ENCODE results near the gene ZDHHC3.
A peak's percentile ranks its signal among the peaks of the same experiment; 100 is the strongest.
"Not testable (repeated sequence)": the region's sequence is repeated elsewhere in the genome, so short reads cannot be mapped to it uniquely, and the experiment has no call there.

The ZDHHC3 gene

DNA sequence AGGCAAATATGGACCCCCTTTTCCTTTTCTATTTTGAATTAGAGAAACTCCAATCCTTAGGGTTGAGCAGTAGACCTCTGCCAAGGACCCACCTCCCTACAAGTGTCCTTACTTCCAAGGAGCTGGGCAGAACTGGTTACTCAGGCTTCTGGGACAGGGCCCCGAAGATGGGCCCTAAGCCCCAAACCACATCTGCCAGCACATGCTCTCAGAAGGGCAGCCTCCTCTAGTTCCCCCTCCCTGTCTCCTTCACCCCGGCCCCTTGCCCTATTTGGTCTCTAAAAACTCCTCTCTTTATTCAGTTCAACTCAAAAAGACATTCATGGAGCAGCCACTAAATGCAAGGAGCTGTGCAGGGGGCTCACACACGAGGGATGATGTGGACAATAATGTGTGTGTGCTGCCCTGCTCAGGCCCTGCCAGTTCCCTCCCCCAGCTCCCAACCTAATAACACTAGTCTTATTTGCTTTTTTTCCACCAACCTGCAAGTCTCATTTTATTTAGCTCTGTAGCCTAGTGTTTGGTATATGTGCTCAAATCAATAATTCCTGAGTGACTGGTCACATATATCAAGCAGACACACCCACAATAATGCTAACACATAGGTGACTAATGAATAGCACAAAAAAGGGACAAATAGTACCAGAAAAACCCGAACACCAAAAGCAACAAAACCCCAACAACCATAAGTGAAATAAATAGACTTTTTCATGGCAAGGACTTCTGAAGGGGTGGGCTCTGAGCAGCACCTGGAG is 12.2 kb downstream of the ZDHHC3 start:
- DNase-seq = no peak

DNA sequence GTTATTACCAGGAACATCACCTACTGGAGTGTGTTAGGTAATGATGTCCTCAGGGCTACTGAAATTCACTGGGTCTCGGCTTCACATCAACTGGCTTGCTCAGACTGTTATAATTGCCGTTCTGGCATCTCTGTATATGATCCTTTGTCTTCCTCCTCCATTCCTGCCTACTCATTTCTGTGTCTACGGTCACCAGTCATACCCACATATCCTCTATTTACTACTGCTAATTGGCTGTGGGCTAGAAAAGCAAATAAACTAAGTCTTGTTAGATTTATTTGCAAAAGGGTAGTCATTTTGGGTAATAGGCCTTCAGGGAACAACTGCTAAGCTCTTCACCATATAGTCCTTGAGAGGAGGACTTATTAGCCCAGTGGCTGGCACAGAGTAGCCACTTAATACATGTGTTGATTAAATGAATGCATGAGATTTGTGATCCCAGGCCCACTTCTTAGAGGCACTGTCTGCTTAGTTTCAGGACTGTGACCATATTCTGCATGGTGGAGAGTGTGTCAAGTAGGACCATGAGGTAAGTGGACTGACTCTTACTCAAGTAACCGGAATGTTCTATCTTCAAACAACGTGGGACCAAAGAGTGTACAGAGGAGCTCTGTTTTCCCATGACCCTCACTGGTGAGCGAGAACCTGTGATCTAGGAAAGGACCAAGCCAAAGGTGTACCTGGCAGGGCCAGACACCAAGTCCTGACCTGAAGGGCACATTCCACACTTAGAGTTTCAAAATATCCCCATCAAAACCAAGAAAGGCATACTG is 13.2 kb downstream of the ZDHHC3 start:
- no peak for DNase-seq

DNA sequence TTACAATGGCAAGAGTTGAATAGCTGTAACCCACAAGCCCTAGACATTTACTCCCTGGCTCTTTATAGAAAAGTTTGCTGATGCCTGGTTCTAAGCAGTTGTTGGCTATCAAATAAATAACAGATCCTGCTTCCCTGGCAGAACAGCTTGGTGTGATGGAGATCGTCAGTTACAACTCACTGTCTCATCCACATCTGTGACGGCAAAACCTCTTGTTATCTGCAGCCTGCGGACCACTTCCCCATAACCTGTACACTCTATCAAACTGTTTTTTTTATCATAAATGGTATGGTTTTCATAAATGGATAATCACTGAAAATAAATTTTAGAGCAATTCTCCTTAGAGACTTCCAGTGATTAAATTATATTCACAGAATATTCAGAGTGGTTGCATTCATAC is 14.1 kb downstream of the ZDHHC3 start:
- no peak for DNase-seq

DNA sequence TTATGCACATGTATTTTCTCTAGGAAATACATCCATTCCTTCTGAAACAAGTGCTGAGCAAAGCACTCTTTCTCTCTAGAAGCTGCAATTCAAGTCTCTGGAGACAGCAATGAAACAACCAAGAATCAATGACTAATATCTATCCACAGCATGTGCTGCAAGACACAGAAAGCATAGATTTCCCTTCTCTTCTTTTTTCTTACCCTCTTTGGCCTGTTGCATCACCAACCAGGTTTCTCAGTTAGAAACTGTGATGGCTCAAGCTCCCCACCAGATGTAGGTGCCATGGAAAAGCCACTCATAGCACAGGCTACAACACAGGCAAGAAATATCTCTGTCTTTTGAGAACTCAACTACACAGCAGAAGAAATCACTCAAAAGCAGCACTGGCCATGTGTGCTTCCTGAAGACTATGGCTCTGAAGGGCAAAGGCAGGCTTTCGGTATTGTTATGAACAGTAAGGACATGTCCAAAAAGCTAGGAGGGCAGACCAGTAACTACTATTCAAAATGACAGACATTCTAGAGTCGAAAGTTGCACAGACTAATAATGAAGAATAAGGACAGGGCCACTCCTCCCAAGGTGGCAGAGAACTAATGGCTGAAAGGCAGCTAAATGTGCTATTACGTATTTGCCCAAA is 15.5 kb downstream of the ZDHHC3 start:
- DNase-seq = peak; percentile 17

DNA sequence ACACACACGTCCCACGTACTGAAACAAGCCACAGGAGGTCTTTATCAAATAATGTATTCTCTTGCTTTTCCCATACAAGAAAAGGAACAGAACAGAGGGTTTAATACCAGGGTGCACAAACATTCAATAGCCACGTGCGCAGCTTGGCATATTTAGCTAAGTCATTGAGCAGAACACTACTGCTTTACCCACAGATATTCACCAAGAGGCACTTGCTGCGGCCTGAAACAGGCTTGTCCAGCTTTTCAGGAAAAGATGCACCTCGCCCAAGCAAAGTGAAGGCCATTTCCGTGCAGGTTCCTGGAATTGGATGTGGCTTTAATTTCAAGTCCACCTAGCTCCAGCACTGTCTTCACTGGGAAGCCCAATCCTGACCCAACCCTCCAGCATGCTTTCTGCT is 17.6 kb downstream of the ZDHHC3 start:
- DNase-seq = no peak

DNA sequence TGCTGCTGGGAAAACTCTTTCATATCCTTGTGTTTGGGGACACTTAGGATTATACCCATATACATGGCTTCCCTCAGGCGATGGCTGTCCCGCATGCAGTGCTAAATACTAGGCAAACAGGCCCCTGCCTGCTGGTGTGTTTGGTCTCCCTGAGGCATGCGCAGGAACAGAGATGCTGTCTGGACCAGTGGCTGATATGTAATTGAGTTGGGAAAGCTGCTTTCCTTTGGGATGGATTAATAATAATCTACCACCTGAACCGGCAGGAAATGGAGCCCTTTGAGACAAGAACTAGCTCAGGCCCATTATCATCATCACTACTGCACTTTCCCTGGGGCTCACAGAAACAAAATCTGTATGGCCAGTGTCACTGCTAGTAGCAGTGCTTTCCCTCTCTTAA is 18.0 kb downstream of the ZDHHC3 start:
- DNase-seq = no peak

DNA sequence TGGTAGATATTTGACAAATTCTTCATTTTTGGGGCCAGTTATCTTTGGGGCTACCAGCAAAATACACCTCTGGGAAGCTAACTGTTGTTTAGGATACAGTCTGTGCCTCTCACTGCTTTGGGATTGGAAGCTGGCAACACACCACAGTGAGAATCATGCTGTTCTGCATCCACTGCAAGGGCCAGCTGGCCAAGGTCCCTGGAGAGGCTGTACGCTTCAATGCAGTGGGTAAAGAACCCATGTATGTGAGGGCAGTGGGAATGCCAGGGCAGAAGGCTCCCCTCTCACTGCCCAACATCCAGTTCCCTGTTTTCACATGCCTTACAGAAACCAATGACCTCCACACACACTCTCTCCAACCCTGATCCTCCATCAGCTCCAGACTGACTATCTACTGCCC is 20.1 kb downstream of the ZDHHC3 start:
- DNase-seq = no peak

DNA sequence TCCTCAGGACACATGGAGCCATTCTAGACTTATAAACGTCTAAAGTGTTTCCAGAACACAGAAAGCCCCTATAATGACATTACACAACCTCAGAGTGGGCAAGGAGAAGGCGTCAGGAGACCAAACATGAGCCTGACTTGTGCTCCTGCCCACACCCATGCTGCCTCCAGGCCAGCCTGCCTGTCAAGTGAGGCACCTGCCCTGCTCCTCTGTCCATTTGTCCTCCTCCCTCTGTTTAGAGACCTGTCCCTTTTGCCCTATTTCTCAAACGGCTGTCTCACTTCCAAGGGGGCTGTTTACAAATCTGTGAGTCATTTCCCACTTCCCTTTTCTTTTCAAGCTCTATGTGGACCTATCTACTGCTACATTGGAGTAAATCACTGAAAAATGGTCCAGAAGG is 21.0 kb downstream of the ZDHHC3 start:
- DNase-seq = no peak

DNA sequence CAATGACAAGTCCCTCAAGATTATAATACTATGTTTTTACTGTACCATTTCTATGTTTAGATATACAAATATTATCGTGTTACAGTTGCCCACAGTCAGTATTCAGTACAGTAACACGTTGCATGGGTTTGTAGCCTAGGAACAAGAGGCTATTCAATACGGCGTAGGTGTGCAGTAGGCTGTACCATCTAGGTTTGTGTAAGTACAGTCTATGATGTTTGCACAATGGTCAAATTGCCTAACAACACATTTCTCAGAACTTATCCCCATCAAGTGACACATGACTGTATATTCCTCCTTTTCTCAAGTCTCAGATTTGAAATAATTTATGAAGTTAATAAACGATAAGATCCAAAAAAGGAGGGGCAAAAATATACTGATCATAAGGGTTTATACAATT is 21.7 kb downstream of the ZDHHC3 start:
- DNase-seq = no peak

DNA sequence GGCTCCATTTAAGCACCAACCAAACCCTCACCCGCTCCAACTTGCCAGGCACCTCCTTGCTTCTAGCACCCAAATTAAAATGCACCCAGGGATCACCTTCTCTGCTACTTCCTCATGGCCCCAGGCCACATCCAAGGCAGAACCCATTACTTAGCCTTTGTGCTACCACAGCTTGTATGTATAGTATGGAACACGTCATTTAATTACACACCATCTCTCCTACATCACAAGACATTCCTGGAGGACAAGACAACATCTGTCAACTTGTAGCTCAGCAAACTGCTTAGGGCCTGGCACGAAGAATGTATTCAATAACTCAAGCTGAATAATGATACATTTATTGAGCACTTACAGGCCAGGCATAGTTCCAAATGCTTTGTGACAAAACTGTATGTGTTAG is 23.3 kb downstream of the ZDHHC3 start:
- no peak for DNase-seq

DNA sequence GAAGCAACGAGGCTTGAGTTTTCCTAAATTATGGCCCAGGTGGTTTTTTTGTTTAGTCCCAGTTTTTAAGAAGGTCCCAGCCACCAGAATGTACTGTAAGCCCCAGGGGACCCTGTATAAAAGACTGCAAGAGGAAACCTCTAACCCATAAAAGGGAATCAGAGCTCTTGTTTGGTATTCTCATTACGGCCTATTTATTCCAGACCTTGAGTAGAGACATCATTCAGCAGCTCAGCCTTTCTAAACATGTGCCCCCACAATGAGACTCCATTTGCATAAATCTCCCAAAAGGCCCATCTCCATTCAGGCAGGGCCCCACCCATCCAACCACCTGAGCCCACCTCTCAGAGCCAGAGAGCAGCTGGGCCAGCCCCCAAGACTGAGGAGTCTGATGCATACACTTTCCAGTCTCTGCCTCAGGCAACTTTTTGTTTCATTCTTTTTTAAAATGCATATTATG is 25.7 kb downstream of the ZDHHC3 start:
- no peak for DNase-seq

DNA sequence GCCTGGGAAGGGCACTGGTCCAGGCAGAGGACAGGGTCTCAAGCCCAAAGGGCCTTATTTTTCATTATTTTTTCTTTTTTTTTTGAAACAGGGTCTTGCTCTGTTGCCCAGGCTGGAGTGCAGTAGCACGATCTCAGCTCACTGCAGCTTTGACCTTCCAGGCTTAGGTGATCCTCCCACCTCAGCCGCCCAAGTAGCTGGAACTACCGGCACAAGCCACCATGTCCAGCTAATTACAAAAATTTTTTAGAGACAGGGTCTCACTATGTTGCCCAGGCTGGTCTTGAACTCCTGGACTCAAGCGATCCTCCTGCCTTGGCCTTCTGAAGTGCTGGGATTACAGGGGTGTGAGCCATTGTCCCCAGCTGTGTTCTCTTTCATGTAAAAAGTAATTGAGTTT is 26.2 kb downstream of the ZDHHC3 start:
- not testable (repeated sequence) for DNase-seq

DNA sequence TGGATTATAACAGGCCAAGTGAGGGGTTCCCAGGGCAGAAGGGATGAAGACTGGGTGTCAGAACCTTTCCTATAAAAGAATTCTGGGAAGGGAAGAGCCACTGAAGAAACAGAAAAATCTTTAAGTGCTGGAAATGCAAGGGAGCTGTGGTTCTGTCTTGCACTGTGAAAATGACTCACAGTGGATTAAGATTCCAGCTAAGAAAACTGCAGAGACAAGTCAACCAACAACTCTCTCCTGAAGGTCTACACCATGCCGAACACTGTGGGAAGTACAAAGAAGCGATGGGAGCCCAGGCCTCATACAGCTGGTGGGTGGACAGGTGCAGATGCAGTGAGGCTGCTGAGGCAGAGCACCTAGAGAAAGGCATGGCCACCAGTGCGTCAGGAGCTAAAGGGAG is 27.7 kb downstream of the ZDHHC3 start:
- no peak for DNase-seq

DNA sequence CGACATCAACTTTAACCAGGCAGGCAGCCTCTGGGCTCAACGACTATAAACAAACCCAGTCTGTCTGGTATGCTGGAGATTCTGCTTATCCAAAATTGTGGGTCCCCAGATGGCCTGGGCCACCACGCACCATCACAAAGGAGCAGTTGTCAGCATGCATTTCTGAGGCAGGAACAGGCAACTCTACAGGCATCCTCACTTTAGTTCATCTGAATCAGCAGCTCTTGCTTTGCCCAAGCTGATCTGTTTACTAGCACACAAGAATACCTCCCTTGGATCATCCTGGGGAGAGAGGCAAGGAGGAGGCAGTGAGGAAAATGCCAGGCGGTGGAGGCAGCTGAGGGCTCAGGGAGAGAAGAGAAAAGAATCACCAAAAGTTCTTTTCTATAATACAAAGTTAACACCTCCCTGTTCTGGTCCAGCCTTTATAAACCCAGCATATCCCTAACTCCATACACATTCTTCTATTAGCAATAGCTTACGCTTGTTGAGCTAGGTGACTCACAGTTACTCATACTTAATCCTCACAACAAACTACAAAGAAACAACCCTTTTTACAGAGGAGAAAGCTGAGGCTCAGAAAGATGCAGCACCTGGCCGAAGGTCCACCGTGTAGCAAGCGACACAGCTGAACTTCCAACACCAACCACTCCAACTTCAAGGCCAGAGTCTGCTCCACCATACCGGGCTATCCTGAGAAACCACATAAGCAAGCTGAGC is 33.6 kb downstream of the ZDHHC3 start:
- DNase-seq = peak; percentile 20

DNA sequence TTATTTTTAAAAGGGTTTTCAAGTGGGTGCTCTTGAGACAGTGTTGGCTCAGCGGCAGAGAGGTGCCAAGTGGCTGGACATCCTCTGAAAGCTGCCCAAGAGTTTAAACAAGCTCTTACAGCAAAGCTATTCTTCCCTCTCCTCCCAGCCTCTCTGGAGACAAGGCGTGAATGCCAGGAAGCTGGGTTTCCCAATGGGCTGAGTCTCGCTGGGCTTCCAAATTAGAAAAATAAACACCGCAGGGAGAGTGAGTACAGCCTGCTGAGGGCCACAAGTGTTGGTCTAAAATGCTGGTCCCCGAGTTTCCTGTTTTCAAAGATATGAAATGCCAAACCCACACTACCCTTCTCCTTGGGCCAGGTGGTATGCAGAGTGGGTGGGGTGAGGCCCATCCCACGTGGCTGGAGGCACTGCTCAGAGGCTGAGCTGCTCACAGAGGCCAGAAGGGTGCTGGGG is 36.4 kb downstream of the ZDHHC3 start:
- no peak for DNase-seq

DNA sequence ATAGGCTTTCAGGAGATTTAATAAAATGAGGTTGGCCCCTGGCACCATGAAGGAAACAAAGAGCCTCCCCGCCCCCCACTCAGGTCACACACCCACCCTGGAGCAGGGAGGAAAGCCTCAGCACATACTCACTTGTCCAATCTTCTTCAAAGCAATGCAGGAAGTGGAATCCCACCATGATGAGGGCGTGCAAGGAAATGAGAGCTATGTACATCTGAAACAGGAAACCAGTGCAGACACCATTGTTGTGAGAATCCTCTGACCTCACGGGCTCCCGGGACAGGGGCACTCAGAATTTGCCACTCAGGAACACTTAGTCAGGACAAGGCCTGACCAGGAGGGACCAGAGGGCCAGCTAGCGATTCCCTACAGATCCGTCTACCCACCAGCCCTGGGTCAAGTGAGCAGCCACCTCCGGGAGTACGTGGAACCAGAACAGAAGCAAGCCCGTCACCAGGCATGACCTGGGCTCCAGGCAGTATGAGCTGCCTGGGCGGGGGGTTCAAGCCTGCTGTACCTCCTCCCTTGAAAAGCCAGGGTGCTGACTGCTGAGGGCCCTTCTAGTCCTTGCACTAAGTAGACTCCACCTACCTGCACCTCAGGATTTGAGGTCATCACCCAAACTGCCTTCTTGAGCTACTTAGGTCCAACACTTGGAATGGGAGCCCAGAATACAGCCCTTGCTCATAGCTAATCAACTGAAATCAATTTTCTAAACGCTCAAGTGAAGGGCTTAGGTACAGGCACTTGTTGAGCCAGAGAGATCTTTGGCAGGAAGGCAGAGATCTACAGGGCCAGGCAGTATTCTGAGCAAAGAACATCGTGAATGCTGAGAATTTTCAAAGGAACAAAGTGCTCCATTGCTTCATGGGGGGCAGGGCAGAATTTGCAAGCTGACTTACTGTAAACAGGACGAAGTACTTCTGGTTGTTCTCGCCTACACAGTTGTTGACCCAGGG is 42.7 kb downstream of the ZDHHC3 start:
- DNase-seq = no peak

DNA sequence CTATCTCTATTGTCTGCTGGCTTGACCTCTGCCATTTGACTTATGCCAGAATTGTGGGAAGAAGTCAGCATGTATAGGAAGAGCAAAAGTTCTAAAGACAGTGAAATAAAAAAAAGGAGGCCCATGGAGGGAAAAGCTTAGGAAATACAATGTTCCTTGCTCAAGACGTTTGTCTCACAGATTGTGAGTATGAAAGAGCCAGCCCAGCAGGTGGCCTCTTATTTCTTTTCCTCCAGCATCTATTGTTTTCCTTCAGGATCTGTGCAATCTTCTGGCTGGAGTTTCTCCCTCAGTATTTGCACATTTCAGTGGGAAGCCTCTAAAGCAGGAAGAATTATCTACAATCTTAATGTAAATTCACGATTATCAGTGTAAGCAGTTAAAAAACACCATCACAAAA is 43.7 kb downstream of the ZDHHC3 start:
- no peak for DNase-seq

DNA sequence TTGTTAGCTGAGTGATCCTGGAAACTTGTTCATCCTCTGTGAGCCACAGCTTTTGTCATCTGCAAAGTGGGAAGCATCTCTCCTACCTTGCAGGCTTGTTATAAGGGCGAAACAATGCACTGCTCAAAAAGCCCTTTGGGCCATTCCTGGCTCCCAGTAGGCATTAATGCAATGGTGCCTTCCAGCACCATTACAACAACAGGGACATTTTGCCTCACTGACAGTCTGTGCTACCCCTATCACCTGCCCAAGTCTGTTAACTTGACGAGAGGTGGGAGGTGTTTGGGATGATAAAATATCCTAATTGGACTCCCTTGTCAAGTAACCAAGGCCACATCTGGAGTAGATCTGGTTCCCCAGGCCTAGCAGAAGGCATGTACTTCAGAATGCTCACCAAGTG is 44.2 kb downstream of the ZDHHC3 start:
- no peak for DNase-seq

DNA sequence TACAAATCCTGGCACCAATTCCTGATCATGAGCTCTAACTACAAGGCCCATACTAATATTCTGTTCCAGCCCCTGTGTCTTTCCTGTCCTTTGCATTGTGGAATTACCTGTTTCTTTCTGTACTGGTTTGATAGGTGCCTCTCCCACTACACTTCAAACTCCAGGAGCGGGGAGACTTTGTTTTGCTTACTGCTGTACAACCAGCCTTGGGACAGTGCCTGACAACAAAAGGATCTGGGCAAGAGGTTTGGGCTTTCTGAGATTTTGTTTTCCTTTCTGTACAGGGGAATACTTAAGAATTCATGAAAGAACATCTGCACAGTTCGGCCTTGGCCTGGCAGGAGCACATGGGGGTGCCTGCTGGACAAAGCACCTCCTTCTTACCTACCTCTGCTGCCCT is 45.1 kb downstream of the ZDHHC3 start:
- DNase-seq = no peak

DNA sequence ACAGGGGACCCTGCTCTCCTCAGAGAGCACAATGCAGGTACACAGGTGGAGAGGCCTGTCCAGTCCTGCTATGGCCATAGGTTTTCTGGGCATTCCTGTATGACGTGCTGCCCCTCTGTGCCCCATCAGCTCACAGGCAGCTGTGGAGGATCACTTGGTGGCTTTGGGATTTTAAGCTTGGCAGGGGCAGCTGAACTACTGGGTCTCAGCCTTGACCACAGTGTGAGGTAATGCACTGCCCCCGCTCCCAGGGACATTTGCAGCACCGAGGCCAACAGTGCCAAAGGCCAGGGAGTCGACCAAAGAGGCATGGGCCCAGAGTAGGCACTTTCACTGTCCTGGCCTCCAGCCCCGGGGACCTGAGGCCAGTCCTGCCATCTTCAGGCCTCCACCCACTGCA is 46.2 kb downstream of the ZDHHC3 start:
- no peak for DNase-seq

DNA sequence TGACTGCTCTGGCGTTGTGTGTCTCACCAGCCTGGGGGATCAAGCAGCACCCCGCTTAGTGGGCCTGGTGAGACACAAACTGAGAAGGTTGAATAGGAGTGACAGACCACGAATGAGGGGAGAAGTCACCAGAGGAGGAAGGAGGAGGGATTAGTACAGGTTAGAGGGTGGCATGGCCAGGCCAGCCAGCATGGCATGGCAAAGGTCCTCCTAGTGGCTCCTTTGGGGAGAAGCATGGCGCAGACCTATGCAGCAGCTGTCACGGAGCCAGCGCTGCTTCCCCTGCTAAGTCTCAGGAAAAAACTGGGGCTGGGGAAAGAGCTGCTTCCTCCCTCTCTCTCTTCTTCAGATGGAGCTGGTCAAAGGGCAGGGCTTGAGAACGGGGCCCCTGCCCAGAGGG is 48.6 kb downstream of the ZDHHC3 start:
- no peak for DNase-seq

DNA sequence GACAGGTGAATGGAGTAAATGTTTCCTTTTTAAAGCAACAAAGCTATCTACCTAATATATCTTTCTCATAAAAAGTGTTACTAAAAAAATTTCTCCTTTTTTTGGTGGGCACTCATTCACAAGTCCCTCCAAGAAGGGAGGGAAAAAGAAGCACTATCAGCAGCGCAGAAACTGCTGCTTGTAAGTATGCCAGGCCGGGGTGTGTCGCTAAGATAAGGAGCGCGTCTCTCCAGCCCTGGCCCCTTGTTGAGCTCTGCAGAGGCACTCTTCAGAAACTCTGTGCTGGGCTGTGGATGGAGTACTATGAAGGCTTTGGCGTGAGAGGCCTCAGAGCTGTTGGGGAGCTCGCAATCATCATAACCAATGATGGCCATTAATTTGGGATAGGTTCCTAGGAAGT is 49.1 kb downstream of the ZDHHC3 start:
- DNase-seq = no peak

Measured in fibroblast of skin of scalp (primary cell).